GM18508 (cell line): ENCODE results near the gene TRUB2.
"Not testable (repeated sequence)": the region's sequence is repeated elsewhere in the genome, so short reads cannot be mapped to it uniquely, and the experiment has no call there.

Source experiments
- ATAC-seq: cut with Tn5 transposase; IDR thresholded peaks from one replicate; pipeline ENCODE4 v1.9.1; 2021; ENCODE audit warnings: moderate number of reproducible peaks; ENCODE audit not compliant: insufficient read depth, unreplicated experiment

TRUB2 gene

GRCh38 chr9:128304136-128304970, 17.9 kb downstream of the TRUB2 start:
- no peak for ATAC-seq

GRCh38 chr9:128298535-128299482, 23.4 kb downstream of the TRUB2 start:
- no peak for ATAC-seq

GRCh38 chr9:128297221-128297773, 24.9 kb downstream of the TRUB2 start:
- ATAC-seq, result no peak

GRCh38 chr9:128296340-128297220, 25.7 kb downstream of the TRUB2 start:
- no peak for ATAC-seq

GRCh38 chr9:128294142-128294541, 28.1 kb downstream of the TRUB2 start:
- no peak for ATAC-seq

- ATAC-seq, result no peak
These were observed 29.2 kb downstream of the TRUB2 start for GRCh38 chr9:128293091-128293490.

GRCh38 chr9:128292009-128292408, 30.2 kb downstream of the TRUB2 start:
- no peak for ATAC-seq

GRCh38 chr9:128288273-128289004, 33.8 kb downstream of the TRUB2 start:
- no peak for ATAC-seq

- ATAC-seq, result no peak
These were observed 35.8 kb downstream of the TRUB2 start for GRCh38 chr9:128286440-128286839.

GRCh38 chr9:128285033-128285784, 37.0 kb downstream of the TRUB2 start:
- ATAC-seq, result no peak

- no peak for ATAC-seq
These were observed 39.7 kb downstream of the TRUB2 start for GRCh38 chr9:128282500-128282899.

- ATAC-seq, result no peak
These were observed 42.1 kb downstream of the TRUB2 start for GRCh38 chr9:128280084-128280622.

- not testable (repeated sequence) for ATAC-seq
These were observed 42.9 kb downstream of the TRUB2 start for GRCh38 chr9:128279088-128280073.

GRCh38 chr9:128276574-128277270, 45.5 kb downstream of the TRUB2 start:
- ATAC-seq, result no peak

GRCh38 chr9:128276008-128276573, 46.2 kb downstream of the TRUB2 start, which contains the start of gene SWI5:
Gene SWI5 (plus strand): TSS chr9:128276276.
- ATAC-seq, result peak; percentile 79
